NCI-H2029 treated with DMSO at 0.1 percent for 48 hours (cell line): Measurements from ENCODE around the gene PTPRN2.
"Not testable (repeated sequence)": the region's sequence is repeated elsewhere in the genome, so short reads cannot be mapped to it uniquely, and the experiment has no call there.

Experiments used
- DNase-seq: peaks from one replicate; lab custom pipeline; 2025; lab: John Stamatoyannopoulos, UW

PTPRN2 gene

DNA sequence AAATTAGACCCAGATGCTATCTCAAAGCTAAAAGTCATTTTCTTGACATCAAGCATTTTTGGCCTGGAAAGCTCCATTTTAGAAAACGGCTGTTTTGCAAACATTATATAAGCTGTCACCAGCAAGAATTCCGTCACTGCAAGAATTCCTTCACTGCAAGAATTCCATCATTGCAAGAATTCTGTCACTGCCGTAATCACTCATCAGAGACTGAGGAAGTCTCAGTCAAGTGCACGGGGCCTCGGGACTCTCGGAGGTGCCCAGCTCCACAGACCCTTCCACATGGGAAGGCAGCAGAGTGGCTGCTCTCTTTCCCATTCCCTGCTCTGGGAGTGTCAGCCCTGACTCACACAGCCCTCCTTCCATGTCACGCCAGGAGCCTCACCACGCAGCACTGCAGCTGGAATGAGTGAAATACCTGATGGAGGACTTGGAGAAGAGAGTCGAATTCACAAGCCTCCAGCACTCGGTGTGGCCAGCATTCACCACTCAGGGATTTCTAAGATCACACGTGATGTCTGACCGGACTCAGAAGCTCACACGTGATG lies 168.3 kb downstream of the PTPRN2 start:
- no peak for DNase-seq

GRCh38 chr7:158418395-158418794 lies 169.2 kb downstream of the PTPRN2 start:
- not testable (repeated sequence) for DNase-seq

- DNase-seq: no peak
Measured at GRCh38 chr7:158416283-158416933, 171.2 kb downstream of the PTPRN2 start.

- DNase-seq: no peak
Measured at GRCh38 chr7:158415316-158415715, 172.3 kb downstream of the PTPRN2 start.

DNA sequence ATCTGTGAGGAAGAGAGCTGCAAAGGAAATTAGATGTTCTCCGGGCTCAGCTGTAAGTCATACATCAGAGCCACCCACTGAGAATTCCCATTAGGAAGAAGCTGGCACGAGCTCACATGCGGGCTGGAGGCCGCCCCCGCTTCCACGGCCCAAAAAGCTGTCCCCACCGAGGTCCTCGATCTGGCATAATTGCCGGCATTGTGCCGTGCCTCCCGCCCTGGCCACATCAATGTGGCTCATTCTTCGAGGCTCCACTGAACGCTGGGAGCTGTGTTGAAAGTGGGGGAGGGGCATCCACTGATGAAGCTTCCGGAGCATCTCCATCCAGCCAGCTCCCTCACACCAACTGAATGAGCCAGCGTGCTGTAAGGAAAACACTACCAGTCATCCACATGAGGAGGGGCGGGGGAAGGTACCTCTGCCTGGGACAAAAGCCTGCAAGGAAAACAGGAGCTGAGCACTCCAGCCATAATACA lies 173.1 kb downstream of the PTPRN2 start:
- no peak for DNase-seq

DNA sequence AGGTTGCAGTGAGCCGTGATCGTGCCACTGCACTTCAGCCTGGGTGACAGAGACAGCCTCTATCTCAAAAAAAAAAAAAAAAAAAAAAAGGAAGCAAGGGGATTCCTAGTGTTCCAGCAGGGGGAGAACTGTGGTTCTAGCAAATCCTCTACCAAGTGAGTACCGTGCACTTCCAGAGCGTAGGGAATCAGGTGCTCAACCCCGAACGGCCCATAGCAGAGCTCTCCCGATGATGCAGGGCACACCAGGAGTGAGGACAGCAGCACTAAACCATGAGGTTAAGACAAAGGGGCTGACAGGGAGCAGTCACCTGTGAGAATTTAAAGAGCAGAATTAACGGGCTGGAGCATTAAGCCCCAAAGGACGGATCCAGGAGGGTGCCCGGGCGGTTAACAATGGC lies 173.6 kb downstream of the PTPRN2 start:
- no peak for DNase-seq

DNA sequence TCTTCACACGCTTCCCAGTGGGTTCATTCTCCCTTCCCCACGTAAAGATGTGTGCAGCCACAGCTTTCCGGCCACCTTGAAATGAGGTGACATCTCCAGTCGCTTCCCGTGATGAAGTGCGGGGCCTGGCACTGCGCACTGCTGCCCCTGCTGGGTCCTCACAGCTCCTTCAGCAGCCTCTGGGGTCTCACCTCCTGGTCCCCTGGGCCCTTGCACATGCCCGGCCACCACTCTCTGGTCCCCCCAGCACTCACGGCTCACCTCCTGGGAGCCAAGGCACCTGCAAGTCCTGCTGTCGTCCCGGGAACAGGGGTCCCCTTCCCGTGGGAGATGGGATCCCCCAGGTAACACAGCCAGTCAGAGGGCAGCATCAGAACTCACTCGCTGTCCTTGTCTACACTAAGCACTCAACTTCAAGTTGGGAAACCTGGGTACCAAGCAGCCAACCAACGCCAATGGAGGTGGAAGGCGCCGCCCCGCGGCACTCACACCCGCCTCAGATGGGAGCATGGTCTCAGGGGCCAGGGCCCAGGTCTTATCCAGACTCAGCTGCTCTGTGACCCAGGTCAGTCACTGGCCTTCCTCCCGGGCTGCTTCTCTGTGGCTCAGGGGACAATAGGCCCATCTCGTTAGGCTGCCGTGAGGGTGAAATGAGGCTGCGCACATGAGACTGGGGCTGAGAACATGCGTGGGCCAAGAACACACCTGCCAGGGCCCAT lies 176.2 kb downstream of the PTPRN2 start:
- no peak for DNase-seq

- no peak for DNase-seq
Measured at GRCh38 chr7:158410720-158411119, 176.9 kb downstream of the PTPRN2 start.

- no peak for DNase-seq
Measured at GRCh38 chr7:158409816-158410330, 177.8 kb downstream of the PTPRN2 start.

- DNase-seq: no peak
Measured at GRCh38 chr7:158409120-158409519, 178.5 kb downstream of the PTPRN2 start.

GRCh38 chr7:158408318-158408920 lies 179.2 kb downstream of the PTPRN2 start:
- DNase-seq: no peak

DNA sequence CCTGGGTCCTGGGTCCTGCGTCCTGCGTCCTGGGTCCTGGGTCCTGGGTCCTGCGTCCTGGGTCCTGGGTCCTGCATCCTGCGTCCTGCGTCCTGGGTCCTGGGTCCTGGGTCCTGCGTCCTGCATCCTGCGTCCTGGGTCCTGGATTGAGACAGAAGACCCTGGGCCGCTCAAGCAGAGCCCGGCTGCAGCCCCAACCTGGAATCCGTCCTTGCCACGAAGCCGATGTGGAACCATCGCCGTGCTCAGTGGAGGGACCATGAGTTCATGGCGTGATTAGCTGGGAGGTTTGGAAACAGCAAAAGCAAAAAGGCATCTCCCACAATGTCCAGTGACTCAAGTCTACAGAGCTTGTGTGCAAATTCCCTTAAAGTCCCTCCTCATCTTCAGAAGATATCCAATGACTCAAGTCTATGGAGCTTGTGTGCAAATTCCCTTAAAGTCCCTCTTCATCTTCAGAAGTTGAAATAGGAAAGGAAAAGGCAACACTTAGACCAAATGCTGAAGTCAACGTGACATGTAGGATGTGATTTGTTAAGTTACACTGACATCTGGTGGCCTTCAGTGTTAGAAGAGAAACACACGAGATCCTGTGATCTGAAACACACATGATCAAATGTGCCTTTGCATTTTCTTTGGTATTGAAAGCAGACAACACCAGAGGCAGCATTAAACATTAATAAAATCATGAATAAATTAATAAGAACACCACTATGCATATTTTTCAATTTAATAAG lies 179.9 kb downstream of the PTPRN2 start:
- no peak for DNase-seq

DNA sequence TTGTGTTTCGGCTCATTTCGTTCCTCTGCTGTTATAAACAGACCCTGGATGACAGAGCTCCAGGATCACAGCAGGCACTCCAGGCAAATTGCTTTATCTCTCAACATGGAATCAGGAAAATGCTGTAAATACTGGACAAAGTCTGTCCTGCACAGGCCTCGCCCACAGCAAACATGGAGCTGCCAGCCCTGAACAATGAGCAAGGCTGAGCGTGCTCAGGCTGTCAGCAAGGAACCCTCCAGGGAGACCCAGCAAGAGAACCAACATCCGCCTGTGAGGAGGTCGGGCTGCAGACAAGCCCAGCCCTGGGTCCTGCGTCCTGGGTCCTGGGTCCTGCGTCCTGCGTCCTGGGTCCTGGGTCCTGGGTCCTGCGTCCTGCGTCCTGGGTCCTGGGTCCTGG lies 180.8 kb downstream of the PTPRN2 start:
- no peak for DNase-seq

DNA sequence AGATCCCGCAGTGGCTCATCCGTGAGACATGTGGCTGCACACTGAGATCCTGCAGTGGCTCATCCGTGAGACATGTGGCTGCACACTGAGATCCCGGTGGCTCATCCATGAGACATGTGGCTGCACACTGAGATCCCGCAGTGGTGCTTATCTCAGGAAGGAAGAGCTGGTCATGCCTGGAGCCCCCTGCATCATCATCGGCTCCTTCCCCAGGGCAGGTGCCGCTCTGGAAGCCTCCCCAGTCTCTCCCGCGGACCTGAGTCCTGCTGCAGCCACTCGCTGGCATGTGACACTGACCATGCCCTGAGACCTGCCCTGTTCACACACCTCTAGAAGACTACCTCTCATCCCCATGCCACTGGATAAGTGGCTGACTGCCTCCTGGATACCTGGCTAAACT lies 181.3 kb downstream of the PTPRN2 start:
- no peak for DNase-seq

DNA sequence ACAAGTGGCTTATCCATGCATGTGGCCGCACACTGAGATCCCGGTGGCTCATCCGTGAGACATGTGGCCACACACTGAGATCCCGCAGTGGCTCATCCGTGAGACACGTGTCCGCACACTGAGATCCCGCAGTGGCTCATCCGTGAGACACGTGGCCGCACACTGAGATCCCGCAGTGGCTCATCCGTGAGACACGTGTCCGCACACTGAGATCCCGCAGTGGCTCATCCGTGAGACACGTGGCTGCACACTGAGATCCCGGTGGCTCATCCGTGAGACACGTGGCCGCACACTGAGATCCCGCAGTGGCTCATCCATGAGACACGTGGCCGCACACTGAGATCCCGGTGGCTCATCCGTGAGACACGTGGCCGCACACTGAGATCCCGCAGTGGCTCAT lies 181.9 kb downstream of the PTPRN2 start:
- not testable (repeated sequence) for DNase-seq

GRCh38 chr7:158405324-158405723 lies 182.3 kb downstream of the PTPRN2 start:
- no peak for DNase-seq

DNA sequence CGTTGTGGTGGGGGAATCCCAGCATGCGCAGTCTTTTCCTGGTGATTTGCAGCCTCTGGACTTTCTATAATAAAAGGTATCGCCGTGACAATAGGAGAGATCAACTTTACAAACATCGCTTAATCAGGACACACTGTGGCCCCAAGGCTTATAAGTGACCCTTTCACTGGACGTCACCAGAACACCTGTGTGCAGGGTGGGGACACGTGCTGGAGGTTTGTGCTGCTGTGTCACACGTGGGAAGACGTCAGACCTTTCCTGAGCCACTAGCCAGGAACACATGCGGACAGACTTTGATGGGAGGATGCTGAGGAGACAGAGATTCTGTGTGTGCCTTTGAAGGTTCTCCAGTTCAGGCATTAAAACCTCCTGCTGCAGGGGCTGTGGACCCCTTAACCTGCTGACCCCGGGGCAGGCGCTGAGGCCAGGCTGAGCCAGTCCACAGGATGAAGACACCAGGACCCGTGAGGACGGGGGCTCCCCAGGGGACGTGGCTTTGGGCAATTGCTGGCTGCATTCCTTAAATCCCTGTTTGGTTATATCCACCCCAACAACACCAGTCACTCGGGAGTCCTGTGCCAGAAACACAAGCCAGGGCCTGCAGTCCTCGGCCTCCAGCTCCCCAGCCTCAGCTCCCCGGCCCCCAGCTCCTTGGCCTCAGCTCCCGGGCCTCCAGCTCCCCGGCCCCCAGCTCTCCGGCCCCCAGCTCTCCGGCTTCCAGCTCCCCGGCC lies 183.4 kb downstream of the PTPRN2 start:
- no peak for DNase-seq

GRCh38 chr7:158403013-158403821 lies 184.4 kb downstream of the PTPRN2 start:
- DNase-seq: no peak

- DNase-seq: no peak
Measured at GRCh38 chr7:158402471-158402870, 185.2 kb downstream of the PTPRN2 start.

DNA sequence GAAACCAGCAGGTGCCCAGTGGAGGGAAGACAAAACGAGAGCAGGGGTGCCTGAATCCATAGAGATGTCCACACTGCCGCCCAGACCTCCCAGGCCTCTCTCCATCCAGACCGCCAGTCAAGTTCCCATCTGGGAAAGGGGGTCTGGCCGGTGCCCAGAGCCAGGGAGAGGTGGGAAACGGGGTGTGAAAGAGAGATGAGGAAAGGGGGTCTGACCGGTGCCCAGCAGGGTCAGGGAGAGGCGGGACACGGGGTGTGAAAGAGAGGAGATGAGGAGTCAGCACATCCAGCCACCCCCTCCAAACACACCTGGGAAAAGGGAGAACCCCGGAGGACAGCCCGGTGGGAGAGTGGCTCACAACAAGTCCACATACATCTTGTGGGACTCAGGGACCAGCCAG lies 185.8 kb downstream of the PTPRN2 start:
- no peak for DNase-seq
